NCI-H1092 (cell line): Measurements from ENCODE around the gene ADARB2.
"Not testable (repeated sequence)": the region's sequence is repeated elsewhere in the genome, so short reads cannot be mapped to it uniquely, and the experiment has no call there.

Source experiments
- DNase-seq: peaks from one replicate; lab custom pipeline; 2025; lab: John Stamatoyannopoulos, UW

Gene ADARB2

DNA sequence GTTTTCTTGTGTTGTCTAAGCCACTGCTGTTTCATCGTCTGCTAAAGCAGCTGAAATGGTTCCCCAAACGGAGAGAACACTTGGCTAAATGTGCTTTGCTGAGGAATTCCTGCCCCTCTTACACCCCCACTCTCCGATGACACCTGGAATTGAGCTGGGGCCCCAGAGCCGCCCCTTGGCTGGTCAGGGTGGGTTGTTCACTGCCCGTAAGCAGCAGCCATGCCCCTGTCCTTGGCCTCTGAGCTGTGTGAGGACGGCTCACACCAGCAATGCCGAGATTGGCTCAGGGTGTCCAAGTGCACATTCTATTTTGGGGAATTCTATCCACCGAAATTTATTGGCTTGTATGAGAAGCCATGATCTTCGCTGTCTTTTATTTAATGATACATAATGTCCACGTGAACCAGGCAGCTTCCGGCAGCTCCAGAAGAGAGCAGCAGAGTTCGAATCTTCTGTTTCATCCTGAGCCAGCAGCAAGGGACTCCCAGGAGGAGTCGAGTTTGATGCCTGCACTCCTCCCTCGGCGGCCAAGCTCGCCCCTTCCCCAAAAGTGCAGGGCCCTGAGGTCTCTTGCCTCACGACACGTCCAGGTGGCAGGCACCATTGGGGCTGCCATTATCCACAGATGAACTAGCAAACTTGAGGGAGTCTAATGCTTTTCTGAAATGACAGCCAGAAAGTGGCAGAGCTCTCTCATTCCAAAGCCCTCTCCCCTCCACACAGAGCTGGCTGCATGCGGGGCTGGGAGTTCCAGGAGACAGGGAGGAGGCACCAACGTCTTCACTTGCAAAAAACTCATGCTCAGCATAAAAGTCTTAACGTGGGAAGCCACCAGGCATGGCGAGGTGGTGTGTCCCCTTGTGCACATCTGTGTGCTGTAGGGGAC, 567.1 kb downstream of the ADARB2 start:
- DNase-seq: no peak

DNA sequence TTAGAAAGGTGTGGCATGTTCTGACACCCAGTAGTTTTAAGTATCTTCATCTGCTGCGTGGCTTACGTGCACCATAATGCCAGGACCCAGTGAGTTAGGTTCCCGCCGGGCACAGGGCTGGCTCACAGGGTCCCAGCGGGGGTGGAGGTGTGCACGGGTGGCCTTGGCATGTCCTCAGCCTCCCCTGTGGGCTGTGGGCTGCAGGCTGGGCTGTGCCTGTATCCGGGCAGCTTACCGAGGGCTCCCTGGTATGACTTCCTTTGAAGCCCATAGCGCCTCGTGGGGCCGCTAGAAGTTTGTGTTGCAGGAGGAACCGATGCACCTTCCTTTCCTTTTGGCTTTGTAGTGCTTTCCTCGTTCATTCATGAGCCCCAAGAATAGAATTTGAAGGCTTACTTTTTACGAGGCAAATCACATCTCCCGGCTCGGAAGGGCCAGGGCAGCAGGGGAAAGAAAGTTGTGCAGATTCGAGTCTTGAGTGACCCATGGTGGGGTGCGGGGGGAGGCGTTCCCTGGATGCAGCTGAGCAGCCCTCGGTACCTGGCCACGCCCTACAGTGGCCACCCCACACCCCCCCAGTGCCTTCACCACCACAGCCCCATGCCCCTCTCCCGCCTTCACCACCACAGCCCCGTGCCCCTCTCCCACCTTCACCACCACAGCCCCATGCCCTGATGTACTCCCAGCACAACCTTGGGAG, 568.0 kb downstream of the ADARB2 start:
- no peak for DNase-seq

DNA sequence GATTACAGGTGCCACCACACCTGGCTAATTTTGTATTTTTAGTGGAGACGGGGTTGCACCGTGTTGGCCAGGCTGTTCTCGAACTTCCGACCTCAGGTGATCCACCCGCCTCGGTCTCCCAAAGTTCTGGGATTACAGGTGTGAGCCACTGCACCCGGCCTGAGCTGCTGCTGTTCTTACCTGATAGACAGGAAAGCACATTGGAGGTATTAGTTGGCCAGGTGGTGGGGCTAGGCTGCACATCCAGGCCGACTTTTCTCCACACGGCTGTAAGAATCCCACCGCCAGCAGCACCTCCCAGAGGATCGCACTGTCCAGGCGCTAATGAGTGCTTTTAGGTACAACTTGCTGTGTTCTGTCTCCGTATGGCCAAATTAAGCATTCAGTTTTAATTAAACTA, 568.6 kb downstream of the ADARB2 start:
- DNase-seq: no peak

DNA sequence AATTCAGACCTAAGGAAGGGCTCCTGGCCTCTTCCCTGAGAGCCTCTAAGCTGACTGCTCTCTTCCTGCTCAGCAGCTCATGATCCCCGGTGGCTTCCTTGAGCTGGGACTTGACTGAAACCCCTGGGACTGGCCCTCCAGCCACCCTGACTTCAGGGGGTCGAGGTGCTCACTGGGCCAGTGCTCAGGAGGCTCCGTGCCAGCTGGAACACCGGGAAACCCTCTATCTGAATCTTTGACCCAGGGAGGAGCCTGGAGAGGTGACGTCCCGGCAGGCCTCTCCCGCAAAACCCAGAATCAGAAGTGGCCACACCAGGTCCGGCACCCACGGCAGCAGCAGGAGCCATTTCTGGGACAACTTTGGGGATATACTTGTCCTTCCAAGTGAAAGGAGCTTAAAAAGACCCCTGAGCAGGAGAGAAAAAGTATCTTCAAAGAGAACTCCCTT, 570.5 kb downstream of the ADARB2 start:
- DNase-seq: no peak

DNA sequence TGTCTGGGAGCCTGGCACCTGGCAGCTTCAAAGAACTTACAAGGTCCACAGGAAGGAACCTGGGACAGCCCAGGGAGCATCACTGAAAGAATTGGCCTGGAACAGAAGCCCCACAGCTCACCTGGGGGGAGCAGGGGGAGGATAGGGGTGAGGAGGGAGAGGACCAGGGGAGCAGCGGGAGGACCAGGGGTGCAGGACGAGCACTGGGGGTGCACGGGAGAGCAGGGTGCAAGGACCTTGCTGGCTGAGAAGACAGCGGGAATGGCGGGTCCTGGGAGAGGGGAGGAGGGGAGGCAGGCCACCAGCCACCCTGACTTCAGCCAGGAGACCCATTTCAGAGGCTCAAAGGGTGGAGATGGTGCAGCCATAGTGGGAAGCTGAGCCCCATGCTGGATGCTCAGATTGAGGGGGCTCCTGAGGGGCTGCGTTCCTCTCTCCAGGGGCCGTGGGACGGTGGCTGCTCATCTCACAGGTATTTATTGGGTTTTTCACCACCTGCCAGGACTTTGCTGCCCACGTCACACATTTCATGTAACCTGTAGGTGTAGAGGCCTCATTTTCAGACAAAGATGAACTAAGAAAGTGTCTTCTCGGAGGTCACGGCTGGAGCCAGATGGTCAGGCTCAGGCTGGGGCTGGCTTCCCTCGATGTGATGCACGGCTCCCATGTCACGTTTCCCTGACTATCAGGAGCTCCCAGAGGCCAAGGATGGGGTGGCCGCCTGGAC, 571.1 kb downstream of the ADARB2 start:
- DNase-seq: no peak

DNA sequence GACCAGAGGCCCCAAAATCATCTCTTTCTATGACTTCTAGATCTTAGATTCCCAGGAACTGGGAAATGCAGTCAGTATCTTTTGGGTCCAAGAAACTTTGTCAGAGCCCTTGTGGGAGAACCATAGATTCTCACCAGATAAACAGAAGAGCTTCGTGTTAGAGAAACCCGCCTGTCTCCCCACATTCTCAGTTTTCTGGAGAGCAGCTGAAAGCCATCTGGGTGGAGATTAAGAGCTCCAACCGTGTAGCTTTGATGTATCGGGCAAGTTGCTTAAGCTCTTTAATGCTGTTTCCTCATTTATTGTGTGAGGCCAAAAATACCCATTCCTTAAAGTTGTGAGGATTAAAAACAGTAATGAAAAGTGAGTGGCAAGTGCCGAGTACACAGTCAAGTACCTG, 573.5 kb downstream of the ADARB2 start:
- no peak for DNase-seq

DNA sequence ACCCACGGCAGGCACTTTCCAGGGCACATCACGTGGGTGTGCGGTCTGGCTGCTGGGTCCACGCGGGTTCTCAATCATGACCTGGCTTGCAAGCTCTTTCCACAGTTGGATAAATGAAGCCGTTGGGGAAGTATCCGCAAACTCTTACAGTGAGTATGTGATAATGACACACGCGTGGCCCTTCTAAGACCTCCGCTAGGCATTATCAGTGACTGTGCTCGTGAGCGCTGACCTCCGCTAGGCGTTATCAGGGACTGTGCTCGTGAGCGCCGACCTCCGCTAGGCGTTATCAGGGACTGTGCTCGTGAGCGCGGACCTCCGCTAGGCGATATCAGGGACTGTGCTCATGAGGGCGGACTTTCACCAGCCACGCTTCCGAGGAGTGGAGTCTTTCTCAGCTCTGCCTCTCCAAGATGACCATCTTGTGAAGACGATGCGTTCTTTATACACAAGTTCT, 574.1 kb downstream of the ADARB2 start:
- no peak for DNase-seq

DNA sequence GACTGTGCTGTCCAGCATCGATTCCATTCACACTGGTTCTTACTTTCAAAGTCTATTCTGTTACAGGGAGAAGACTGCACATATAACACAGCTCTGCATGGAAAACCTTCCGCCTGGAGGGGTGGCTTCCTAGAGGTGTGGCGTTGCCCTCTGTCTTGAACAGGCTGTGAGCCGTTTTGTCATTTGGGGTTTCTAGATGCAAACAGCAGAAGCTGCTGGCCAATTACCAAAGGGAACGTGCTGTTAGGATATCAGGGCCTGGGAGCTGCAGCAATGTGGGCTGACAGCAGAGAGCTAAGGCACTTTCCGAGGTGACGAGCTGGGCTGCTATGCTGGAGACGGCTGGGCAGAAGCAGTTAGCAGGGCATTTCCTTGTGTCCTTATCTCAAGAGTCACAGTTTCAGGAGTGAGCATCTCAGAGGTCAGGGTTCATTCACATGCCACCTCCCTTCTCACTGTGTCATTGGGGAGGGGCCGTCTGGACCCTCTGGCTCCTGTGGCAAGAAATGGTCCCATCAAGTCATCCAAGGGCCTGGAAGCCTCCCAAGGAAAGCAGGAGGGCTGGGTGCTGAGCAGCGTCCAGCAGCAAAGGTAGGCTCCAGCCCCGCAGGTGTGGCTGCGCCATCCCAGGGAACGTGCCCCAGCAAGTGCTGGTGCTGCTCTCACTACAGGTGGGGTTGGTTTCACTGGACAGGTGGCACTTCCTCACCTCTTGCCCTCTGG, 574.7 kb downstream of the ADARB2 start:
- no peak for DNase-seq

DNA sequence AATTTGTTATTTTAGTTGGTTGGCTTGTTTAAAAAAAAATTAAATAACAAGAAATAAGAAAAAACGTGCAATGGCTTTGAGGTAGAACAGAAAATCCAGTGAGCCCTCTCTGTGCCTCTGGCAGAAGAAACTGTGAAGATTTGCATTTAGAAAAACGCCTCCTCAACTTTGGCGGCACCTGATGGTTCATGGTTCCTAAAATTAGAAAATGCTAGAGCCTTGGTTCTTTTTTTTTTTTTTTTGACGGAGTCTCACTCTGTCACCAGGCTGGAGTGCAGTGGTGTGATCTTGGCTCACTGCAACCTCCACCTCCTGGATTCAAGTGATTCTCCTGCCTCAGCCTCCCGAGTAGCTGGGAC, 576.0 kb downstream of the ADARB2 start:
- not testable (repeated sequence) for DNase-seq

DNA sequence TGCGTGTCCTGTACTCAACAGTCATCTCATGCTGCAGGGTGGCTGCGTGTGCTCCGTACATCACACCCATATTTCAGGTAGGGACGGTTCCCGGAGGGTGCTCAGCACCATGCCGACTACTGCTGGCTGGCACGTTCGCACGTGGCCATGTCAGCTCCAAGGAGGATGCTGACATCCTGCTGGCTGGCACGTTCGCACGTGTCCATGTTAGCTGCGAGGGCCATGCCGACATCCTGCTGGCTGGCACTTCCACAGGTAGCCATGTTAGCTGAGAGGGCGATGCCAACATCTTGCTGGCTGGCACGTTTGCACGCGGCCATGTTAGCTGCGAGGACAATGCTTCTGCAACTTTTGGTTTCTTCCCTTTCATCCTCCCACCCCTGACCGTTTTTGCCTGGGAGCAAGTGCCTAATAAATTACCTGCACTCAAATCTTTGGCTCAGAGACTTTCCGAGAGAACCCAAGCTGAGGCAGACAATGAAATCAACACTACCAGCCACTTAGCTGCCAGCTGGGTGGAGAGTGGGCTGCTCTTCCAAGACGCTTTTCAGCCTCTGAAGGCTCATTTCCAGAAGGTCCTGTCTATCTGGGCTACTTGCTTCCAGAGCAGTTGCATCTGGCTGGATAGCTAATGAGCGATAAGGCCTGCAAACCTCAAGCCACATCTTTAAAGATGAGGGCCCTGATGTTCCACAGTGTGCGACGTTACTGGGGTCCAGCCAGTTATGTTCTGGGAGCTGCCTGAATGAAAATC, 576.6 kb downstream of the ADARB2 start:
- no peak for DNase-seq

DNA sequence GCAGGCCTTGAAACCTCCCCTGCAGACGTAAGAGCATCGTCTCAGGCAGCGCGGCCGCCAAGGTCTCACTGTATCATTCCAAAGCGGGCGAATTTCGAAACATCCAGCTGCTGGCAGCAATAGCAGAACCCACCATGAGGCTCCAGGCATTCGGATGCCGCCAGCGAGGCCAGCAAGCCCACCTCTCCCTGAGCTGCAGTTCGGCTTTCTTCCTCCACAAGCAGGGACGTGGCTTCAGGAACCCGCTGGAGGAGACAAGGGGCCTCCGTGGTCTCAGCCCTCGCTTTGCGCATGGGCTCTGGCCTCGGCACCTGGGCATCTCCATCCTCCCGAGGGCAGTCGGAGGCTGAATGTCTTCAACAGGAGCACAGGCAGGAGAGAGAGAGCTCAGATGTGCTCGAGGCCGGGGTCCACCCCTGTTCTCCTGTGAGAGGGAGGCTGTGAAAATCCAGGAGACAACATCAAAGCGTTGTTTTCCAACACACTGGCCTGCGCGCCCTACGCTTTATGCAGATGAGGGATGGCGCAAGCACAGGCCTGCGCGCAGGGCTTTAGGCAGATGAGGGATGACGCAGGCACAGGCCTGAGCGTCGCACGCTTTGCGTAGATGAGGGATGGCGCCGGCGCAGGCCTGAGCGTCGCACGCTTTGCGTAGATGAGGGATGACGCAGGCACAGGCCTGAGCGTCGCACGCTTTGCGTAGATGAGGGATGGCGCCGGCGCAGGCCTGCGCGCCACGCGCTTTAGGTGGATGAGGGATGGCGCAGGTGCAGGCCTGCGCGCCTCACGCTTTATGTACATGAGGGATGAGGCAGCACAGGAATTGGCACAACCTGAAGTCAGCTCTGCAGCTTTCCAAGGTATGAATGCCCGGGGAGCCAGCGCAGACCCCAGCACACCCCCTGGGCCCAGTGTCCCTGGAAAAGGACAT, 577.9 kb downstream of the ADARB2 start:
- no peak for DNase-seq

DNA sequence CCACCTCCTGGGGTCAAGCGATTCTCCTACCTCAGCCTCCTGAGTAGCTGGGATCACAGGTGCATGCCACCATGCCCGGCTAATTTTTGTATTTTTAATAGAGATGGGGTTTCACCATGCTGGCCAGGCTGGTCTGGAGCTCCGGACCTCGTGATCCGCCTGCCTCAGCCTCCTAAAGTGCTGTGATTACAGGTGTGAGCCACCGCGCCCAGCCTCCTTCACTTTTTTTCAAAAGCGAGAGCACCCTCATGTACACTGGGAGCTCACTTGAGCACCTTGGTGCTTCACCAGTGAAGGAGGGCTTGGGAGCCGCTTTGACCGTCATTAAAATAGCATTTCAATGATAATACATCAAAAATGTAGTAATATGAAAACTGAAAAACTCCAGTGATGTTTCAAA, 578.8 kb downstream of the ADARB2 start:
- not testable (repeated sequence) for DNase-seq

DNA sequence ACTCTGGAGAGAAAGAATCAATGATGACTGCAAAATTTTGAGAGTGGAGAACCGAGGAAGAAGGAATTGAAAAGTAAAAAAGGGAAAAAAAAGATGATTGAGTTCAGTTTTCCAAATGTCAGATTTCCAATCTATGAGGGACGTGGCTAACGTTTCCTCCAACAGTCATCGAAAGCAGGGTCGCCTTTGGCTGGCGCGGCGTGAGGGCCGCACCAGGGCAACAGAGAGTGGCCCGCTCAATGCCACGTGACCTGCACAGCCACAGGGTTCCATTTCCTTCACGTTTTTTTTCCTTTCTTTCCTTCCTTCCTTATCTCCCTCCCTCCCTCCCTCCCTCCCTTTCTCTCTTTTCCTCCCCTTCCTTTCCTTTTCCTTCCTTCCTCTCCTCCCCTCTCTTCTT, 579.3 kb downstream of the ADARB2 start:
- DNase-seq: no peak

DNA sequence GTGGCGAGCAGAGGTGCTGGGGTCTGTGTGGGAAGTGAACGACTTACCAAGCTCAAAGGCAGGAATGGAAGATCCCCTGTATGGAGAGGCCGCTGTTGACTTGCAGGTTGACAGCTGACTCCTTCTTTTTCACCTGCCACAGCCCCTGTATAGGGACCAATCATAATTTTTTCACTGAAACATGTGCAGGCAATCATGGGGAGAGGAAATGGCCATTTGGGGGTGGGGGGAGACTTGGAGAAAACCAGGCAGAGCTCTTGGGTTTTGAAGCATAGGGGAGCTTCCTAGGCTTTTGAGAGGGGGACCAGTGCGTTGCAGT, 579.8 kb downstream of the ADARB2 start:
- no peak for DNase-seq

DNA sequence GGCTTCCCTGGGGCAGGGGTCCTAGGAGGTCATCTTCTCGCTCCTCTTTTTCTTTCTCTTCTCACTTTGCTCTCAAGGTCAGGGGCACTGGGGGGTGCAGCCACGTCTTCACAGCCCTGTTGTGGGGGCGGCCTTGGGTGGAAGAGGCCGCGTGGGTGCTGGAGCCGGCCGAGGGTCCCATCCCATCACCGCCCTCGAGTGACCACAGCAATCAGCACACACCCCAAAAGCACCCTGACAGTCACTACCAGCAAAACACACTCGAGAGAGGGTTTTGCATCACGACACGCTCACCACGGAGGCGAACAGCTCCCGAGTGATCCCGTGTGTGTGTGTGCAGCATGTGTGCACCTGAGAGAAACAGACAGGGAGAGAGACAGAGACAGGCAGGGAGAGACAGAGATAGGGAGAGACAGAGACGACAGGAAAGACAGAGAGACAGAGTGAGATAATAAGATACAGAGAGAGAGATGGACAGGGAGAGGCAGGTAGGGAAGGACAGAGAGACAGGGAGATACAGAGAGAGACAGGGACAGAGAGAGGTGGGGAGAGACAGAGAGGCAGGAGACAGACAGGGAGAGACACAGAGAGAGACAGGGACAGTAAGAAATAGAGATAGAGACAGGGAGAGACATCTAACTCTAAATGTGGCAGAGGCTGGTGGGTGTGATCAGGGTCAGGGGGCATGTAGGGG, 580.3 kb downstream of the ADARB2 start:
- no peak for DNase-seq

DNA sequence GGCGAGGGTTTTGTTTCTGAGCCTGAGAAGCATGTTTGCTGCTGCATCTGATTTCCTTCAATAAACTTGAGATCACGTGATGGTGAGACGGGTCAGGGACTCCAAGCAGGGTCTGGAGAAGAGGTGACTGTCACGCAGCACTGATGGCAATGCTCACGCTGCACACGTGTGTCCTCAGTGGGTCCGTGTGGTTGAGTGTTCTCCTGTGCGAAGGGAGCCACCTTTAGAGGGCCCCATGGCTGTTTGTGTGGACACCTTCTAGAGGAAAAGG, 580.8 kb downstream of the ADARB2 start:
- DNase-seq: no peak

DNA sequence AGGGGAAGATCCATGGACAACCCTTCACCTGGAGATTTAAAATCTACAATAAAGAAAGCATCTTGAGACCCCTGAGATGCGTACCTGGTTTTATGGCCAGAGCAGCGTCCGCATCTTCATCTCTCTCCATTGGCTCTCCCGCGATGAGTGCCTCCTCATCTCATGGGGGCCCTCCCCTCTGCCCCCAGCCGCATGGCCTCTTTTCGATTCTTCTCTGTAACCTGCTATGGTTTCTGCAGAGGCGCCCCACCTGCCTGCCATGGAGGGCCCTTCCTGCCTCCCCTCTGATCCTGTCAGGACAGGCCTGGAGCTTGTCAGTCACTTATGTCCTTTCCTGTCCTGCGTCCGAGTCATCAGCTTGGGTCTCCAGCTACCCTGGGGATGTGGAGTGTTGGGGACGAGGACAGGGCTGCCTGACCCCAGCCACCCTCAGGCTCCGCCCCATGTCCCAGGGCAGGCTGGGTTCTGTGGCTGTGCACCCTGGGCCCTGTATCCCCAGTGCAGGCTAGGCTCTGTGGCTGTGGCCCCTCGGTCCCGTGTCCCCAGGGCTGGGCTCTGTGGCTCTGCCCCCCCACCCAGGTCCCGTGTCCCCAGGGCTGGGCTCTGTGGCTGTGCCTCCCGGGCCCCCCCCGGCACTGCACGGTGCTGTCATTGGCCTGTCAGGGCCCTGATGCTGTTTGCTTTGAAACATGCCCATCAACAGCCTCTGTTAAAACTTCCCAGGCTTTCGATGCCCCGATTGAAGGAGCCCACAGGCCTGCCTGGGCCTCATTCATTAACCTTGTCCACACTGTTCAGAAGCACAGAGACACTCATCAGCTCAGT, 581.3 kb downstream of the ADARB2 start:
- DNase-seq: no peak

DNA sequence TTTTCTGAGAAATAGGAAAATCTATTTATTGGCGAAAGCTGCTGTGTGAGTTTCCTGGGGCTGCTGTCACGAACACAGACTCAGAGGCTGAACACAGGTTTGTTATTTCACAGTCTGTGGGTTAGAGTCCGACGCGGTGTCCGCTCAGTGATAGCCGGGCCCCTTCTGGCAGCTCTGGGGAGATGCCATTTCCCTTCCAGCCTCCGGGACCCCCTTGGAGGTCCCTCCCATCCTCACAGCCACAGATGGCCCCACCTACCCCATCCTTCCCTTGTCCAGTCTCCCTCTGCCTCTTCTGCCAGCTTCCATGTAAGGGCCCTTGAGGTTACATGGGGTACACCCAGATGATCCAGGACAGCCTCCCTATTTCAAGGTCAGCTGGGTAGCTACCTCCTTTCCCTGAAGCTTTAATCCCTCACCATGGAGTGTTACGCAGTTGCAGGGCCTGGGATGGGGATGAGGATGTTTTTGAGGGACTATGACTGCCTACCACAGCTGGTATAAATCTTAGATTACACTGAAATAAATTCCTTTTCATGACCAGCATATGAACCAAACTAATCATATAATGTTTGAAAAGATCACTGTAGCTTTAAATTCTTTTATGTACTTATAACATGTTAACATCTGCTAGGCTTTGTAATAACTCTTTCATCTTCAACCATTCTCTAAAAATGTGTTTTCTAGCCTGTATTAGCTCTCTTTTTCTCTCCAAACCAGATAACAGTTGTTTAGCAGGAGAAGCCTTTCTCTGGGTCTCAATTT, 582.6 kb downstream of the ADARB2 start:
- DNase-seq: no peak
